K562 (cell line): Measurements from ENCODE around the gene GALNT13. TPM values are rescaled to one million over a fixed set of nuclear protein-coding genes. Genes with fewer than 3 reads are reported as not detected.

Source experiments
- ATAC-seq: fragments of 200-7000 bp; cut with Tn5 transposase; 3 replicates; pipeline ENCODE4 v1.9.1; 2020; ENCODE audit warnings: moderate library complexity
- BruUV-seq: library from RNA; stranded (reverse); fragments of 400-500 nt; replicated peaks from 2 replicates; lab custom pipeline; 2021; lab: Mats Ljungman, UMichigan
- CTCF ChIA-PET: fragments of 300-600 bp; formaldehyde crosslinking; extraction: SDS; loops from one replicate; lab custom pipeline; 2021; ENCODE audit warnings: low intra/inter-chr PET ratio; lab: Yijun Ruan, JAX
- POLR2A ChIA-PET: fragments of 300-600, 350-650 bp; sonication (Branson Sonifier 250); formaldehyde crosslinking; extraction: SDS; loops from one replicate; lab custom pipeline; 2021; ENCODE audit warnings: antibody characterized with exemption, inconsistent platforms; lab: Yijun Ruan, JAX
- DNase-seq, 4 experiments: peaks; one replicate each; pipeline versions ENCODE4 v3.0.0 to v3.0.0-alpha.2; 2011 to 2018; ENCODE audit warnings: low spot score in 3 of 4, mixed read lengths in 3 of 4; ENCODE audit errors: extremely low read depth in 1 of 4
- FAIRE-seq: peaks from 2 replicates; lab custom pipeline; 2011; peaks lifted over from hg19 to GRCh38; lab: Jason Lieb, UNC
- H2AFZ ChIP-seq: 2 replicates; pipeline ENCODE4 v1.6.0; 2011; ENCODE audit warnings: low read depth, low read length, control low read depth, inconsistent platforms
- H3K27ac ChIP-seq: fragments of 200-600 bp; 3 replicates; pipeline ENCODE4 v1.8.0; 2011; ENCODE audit warnings: low read depth, mild to moderate bottlenecking, control low read depth, inconsistent platforms, low read length, moderate library complexity, mixed read lengths; ENCODE audit errors: extremely low read depth
- H3K27me3 ChIP-seq, 2 experiments: fragments of 300-600 bp in 1 of 2; 2 replicates in 1 of 2; 3 replicates in 1 of 2; pipeline versions ENCODE4 v1.6.0 to v1.8.0; 2011; ENCODE audit warnings: inconsistent platforms in 2 of 2, low read length in 2 of 2, mild to moderate bottlenecking in 1 of 2, mixed read lengths in 1 of 2, moderate library complexity in 1 of 2; ENCODE audit not compliant: control insufficient read depth in 2 of 2, insufficient read depth in 2 of 2
- H3K36me3 ChIP-seq: fragments of 300-600 bp; 3 replicates; pipeline ENCODE4 v1.8.0; 2011; ENCODE audit warnings: mild to moderate bottlenecking, low read length, inconsistent platforms; ENCODE audit not compliant: control insufficient read depth, insufficient read depth
- H3K4me1 ChIP-seq, 2 experiments: fragments of 200-600 bp in 1 of 2; replicated peaks in 1 of 2; 2 replicates in 1 of 2; 3 replicates in 1 of 2; pipeline versions ENCODE4 v1.5.1 to v1.8.0; 2011; ENCODE audit warnings: inconsistent platforms in 2 of 2, low read length in 2 of 2, mild to moderate bottlenecking in 1 of 2, mixed read lengths in 1 of 2, moderate library complexity in 1 of 2; ENCODE audit not compliant: control insufficient read depth in 2 of 2, insufficient read depth in 2 of 2
- H3K4me2 ChIP-seq: 2 replicates; pipeline ENCODE4 v1.6.1; 2011; ENCODE audit warnings: low read length, control low read depth, inconsistent platforms, mixed read lengths; ENCODE audit not compliant: insufficient read depth
- H3K4me3 ChIP-seq: fragments of 200-600 bp; sonication (generic), shearing (Covaris generic); 2 replicates; pipeline ENCODE4 v1.5.1; 2016; ENCODE audit warnings: control low read depth, inconsistent platforms
- H3K79me2 ChIP-seq: fragments of 200-600 bp; 3 replicates; pipeline ENCODE4 v1.8.0; 2011; ENCODE audit warnings: low read length, inconsistent platforms; ENCODE audit not compliant: control insufficient read depth, insufficient read depth
- H3K9ac ChIP-seq, 2 experiments: 2 replicates each; pipeline versions ENCODE4 v1.6.0 to v1.6.1; 2011; ENCODE audit warnings: low read depth in 2 of 2, low read length in 2 of 2, control low read depth in 1 of 2, inconsistent platforms in 1 of 2, mild to moderate bottlenecking in 1 of 2, mixed read lengths in 1 of 2; ENCODE audit not compliant: insufficient read depth in 1 of 2
- H3K9me1 ChIP-seq: one replicate; pipeline ENCODE4 v1.6.0; 2011; ENCODE audit warnings: inconsistent platforms, mild to moderate bottlenecking, low read length, moderate library complexity; ENCODE audit not compliant: control insufficient read depth, insufficient read depth
- H3K9me3 ChIP-seq: replicated peaks from 2 replicates; pipeline ENCODE4 v1.5.1; 2011; ENCODE audit warnings: low read depth, low read length, inconsistent platforms; ENCODE audit not compliant: control insufficient read depth, insufficient read depth
- H4K20me1 ChIP-seq: replicated peaks from 2 replicates; pipeline ENCODE4 v1.6.1; 2011; ENCODE audit warnings: low read length, inconsistent platforms, mixed read lengths; ENCODE audit not compliant: control insufficient read depth, insufficient read depth
- ATF3 ChIP-seq, 2 experiments: fragments of 450-650 bp in 1 of 2; sonication (generic) in 1 of 2; formaldehyde crosslinking in 1 of 2; IDR thresholded peaks in 1 of 2; conservative IDR thresholded peaks in 1 of 2; 2 replicates each; pipeline versions ENCODE4 v1.6.1 to v1.8.1; 2016 to 2023; ENCODE audit warnings: mild to moderate bottlenecking in 2 of 2, moderate library complexity in 2 of 2, inconsistent platforms in 1 of 2, missing genetic modification reagents in 1 of 2
- CSDE1 ChIP-seq, 2 experiments: fragments of 450-650 bp; IDR thresholded peaks; 2 replicates each; pipeline ENCODE4 v1.6.1; 2016; ENCODE audit warnings: mild to moderate bottlenecking in 1 of 2
- IRF2 ChIP-seq: sonication (generic); formaldehyde crosslinking; IDR thresholded peaks from 2 replicates; pipeline ENCODE4 v1.8.1; 2022; ENCODE audit warnings: mild to moderate bottlenecking, missing genetic modification reagents
- MNT ChIP-seq, 2 experiments: fragments of 450-650 bp; conservative IDR thresholded peaks; 2 replicates each; pipeline ENCODE4 v1.6.1; 2017; ENCODE audit warnings: mild to moderate bottlenecking in 2 of 2, moderate library complexity in 2 of 2
- POLR2A ChIP-seq: fragments of 450-650 bp; conservative IDR thresholded peaks from 2 replicates; pipeline ENCODE4 v1.6.1; 2016
- THRB ChIP-seq: fragments of 450-650 bp; formaldehyde crosslinking; conservative IDR thresholded peaks from 2 replicates; pipeline ENCODE4 v1.4.0; 2022; ENCODE audit warnings: mild to moderate bottlenecking, missing genetic modification characterization
- USF1 ChIP-seq: sonication (generic); formaldehyde crosslinking; IDR thresholded peaks from 2 replicates; pipeline ENCODE4 v1.9.0; 2022; ENCODE audit warnings: mild to moderate bottlenecking, missing genetic modification reagents
- ZC3H11A ChIP-seq: IDR thresholded peaks from 2 replicates; pipeline ENCODE4 v1.6.1; 2012; ENCODE audit warnings: low read depth, low read length, improper control_type of control experiment
- ZFP36 ChIP-seq: fragments of 150-350 bp; IDR thresholded peaks from 2 replicates; pipeline ENCODE4 v1.6.1; 2018; ENCODE audit warnings: low read length, low read depth; ENCODE audit not compliant: partially characterized antibody
- ZNF165 ChIP-seq: fragments of 250-450 bp; sonication (Bioruptor Pico); IDR thresholded peaks from 2 replicates; pipeline ENCODE4 v1.4.0; 2020; ENCODE audit warnings: borderline replicate concordance
- ZNF316 ChIP-seq: fragments of 450-650 bp; IDR thresholded peaks from 2 replicates; pipeline ENCODE4 v1.6.1; 2016
- ZZZ3 ChIP-seq: fragments of 450-650 bp; IDR thresholded peaks from 2 replicates; pipeline ENCODE4 v1.6.1; 2016; ENCODE audit warnings: antibody characterized with exemption, mild to moderate bottlenecking, moderate library complexity
- in situ Hi-C: fragments of 300-500 bp; cut with MboI; formaldehyde crosslinking; loops from 4 replicates; pipeline ENCODE4 v1.15.0; 2018; ENCODE audit warnings: inconsistent platforms, mixed read lengths
- intact Hi-C: fragments of 100-400 bp; cut with micrococcal nuclease; formaldehyde crosslinking; loops from 2 replicates; pipeline ENCODE4 v1.14.2; 2022
- polyA plus RNA-seq, 8 experiments: library from polyadenylated mRNA; depleted of rRNA in 4 of 8; stranded (reverse) in 5 of 8; unstranded in 3 of 8; fragments of >200 nt; fragmentation: Nextera tagmentation in 2 of 8; fragmentation: Illumina TruSeq in 1 of 8; extraction: Ambion mirVana in 2 of 8; extraction: Trizol in 1 of 8; gene quantifications; 2 replicates each; pipeline versions ENCODE4 v1.2.1 to v1.2.3, GENCODE V29; 2011 to 2014; ENCODE audit warnings: inconsistent platforms in 1 of 8, missing spikeins in 1 of 8
- total RNA-seq, 7 experiments: library from RNA; depleted of rRNA in 6 of 7; stranded (reverse); fragments of >200 nt in 6 of 7; fragmentation: Illumina TruSeq in 2 of 7; extraction: Trizol in 2 of 7; gene quantifications; 2 replicates each; pipeline versions ENCODE4 v1.2.1 to v1.2.3, GENCODE V29; 2011 to 2021; ENCODE audit warnings: low replicate concordance in 1 of 7

GALNT13 gene
- total and polyA plus RNA-seq, 9 of the 15 experiments (the other 6 are each of a cell fraction or from before 2014, with no cell fraction given), result not detected

GRCh38 chr2:153946036-153946435, 74.3 kb downstream of the GALNT13 start:
- H3K27ac ChIP-seq, result no peak overlapping the region
- intact Hi-C loops, result no loop called here
- H3K79me2 ChIP-seq, result no peaks in the 10 kb centered on the region
- H3K27me3 ChIP-seq, result no peaks in the 10 kb centered on the region
- DNase-seq, result no peak
- in situ Hi-C loops, result no loop called here
- no TSS peak for BruUV-seq
- no peak for TF ChIP-seq MNT (conservative IDR thresholded peaks at IDR 0.05)
- TF ChIP-seq ZNF316, result peak; percentile 11; the same call in 1 of the 2 replicates
- H4K20me1 ChIP-seq, result no peaks in the 10 kb centered on the region
- ATAC-seq, result no peak
- H3K9me3 ChIP-seq, result no peaks in the 10 kb centered on the region; the same call in 1 of the 2 replicates
- H2AFZ ChIP-seq, result no peak overlapping the region
- H3K9me1 ChIP-seq, result no peaks in the 10 kb centered on the region
- H3K36me3 ChIP-seq, result no peaks in the 10 kb centered on the region
- FAIRE-seq, result no peak
- H3K4me3 ChIP-seq, result no peak overlapping the region
- ChIA-PET POLR2A (no interaction called here), CTCF (no interaction called here)
- no peak overlapping the region for H3K9ac ChIP-seq
- H3K4me2 ChIP-seq, result no peak overlapping the region
- H3K4me1 ChIP-seq, result no peaks in the 10 kb centered on the region

- intact Hi-C loops, result no loop called here
- POLR2A ChIA-PET, result no interaction called here
- no peak for TF ChIP-seq ATF3 (IDR thresholded peaks at IDR 0.05)
- TF ChIP-seq ATF3 (CRISPR knock-in tag; conservative IDR thresholded peaks at IDR 0.05), result no peak
- TF ChIP-seq IRF2 (CRISPR knock-in tag), result no peak
- no peak for TF ChIP-seq ZNF165 (CRISPR knock-in tag)
- TF ChIP-seq THRB (CRISPR knock-in tag), result no peak
- TF ChIP-seq POLR2A, result no peak
- no peak for TF ChIP-seq CSDE1 (IDR thresholded peaks at IDR 0.05)
- no peak for TF ChIP-seq ZFP36
- TF ChIP-seq ZC3H11A, result no peak
- TF ChIP-seq ZZZ3, result no peak
- TF ChIP-seq USF1, result no peak
These were observed 82.0 kb downstream of the GALNT13 start for GRCh38 chr2:153953761-153954160.

More at GRCh38 chr2:153953761-153954160, 82.0 kb downstream of the GALNT13 start:
- H3K27ac ChIP-seq, result no peak overlapping the region
- no peak overlapping the region for H2AFZ ChIP-seq
- in situ Hi-C loops, result no loop called here
- no peaks in the 10 kb centered on the region; the same call in 1 of the 2 replicates for H3K9me3 ChIP-seq
- BruUV-seq, result no TSS peak
- H4K20me1 ChIP-seq, result no peaks in the 10 kb centered on the region
- no peaks in the 10 kb centered on the region for H3K36me3 ChIP-seq
- DNase-seq, result no peak
- H3K4me3 ChIP-seq, result no peak overlapping the region
- no peaks in the 10 kb centered on the region for H3K9me1 ChIP-seq
- CTCF ChIA-PET, result no interaction called here
- no peaks in the 10 kb centered on the region for H3K79me2 ChIP-seq
- no peak for ATAC-seq
- H3K4me2 ChIP-seq, result no peak overlapping the region
- H3K27me3 ChIP-seq, result no peaks in the 10 kb centered on the region
- H3K9ac ChIP-seq, result no peak overlapping the region
- no peak for FAIRE-seq
- no peaks in the 10 kb centered on the region for H3K4me1 ChIP-seq
